ENCODE measurements around the gene SPEF1. TPM values are rescaled to one million over a fixed set of nuclear protein-coding genes. Genes with fewer than 3 reads are reported as not detected.

Gene SPEF1
- total and polyA plus RNA-seq, 2 of the 13 experiments (the other 11 are each of a cell fraction or from before 2014, with no cell fraction given) = 0.11 to 0.27 TPM

GRCh38 chr20:3749689-3750531, 31.3 kb downstream of the SPEF1 start (continued):
- no peak for TF ChIP-seq LRRFIP1 (CRISPR knock-in tag; conservative IDR thresholded peaks at IDR 0.05)
- peak; percentile 68 for TF ChIP-seq KAT8 (CRISPR knock-in tag; IDR thresholded peaks at IDR 0.05)
- 0 out of 2 replicates have a peak, but pooled peaks have one; percentile 55 for TF ChIP-seq HES4 (CRISPR knock-in tag; IDR thresholded peaks at IDR 0.05; ENCODE audit: borderline replicate concordance)
- TF ChIP-seq KLF16 (CRISPR knock-in tag; IDR thresholded peaks at IDR 0.05) = peak; percentile 58 to 71; a peak in 1 of 4 replicates
- peak; percentile 86; the same call in 1 of the 2 replicates for TF ChIP-seq ZBTB39 (CRISPR knock-in tag; IDR thresholded peaks at IDR 0.05)
- TF ChIP-seq ZBED4 (CRISPR knock-in tag; IDR thresholded peaks at IDR 0.05; ENCODE audit: borderline replicate concordance) = peak; percentile 38; the same call in 1 of the 2 replicates
- TF ChIP-seq HOMEZ (CRISPR knock-in tag; IDR thresholded peaks at IDR 0.05; ENCODE audit: low read depth) = 0 out of 2 replicates have a peak, but pooled peaks have one; percentile 28
- peak; percentile 75 for TF ChIP-seq ZNF883 (CRISPR knock-in tag; IDR thresholded peaks at IDR 0.05; ENCODE audit: not compliant biosample characterization)
- peak; percentile 82; the same call in 1 of the 2 replicates for TF ChIP-seq ZBTB7A (CRISPR knock-in tag; IDR thresholded peaks at IDR 0.05)
- peak; percentile 76; the same call in 1 of the 2 replicates for TF ChIP-seq BRF2 (CRISPR knock-in tag; IDR thresholded peaks at IDR 0.05)
- TF ChIP-seq BRCA1 (CRISPR knock-in tag; IDR thresholded peaks at IDR 0.05) = no peak
- TF ChIP-seq NFE2L2 (IDR thresholded peaks at IDR 0.05; ENCODE audit: low read length) = no peak
- peak; percentile 36; the same call in 1 of the 2 replicates for TF ChIP-seq ZNF292 (CRISPR knock-in tag; IDR thresholded peaks at IDR 0.05; ENCODE audit: borderline replicate concordance, low read depth)
- TF ChIP-seq ZNF143 (CRISPR knock-in tag; IDR thresholded peaks at IDR 0.05) = peak; percentile 67
- peak; percentile 13; the same call in 1 of the 3 replicates for TF ChIP-seq MXI1 (IDR thresholded peaks at IDR 0.05; ENCODE audit: borderline replicate concordance, low read depth, low read length)
